Fibroblast of skin of left quadriceps (primary cell): Measurements from ENCODE around the gene EIF1B.
"Not testable (repeated sequence)": the region's sequence is repeated elsewhere in the genome, so short reads cannot be mapped to it uniquely, and the experiment has no call there.

Source experiments
- DNase-seq, 2 experiments: peaks; one replicate each; pipeline ENCODE4 v3.0.0-alpha.2; 2013; ENCODE audit warnings: low read depth in 2 of 2

Gene EIF1B

DNA sequence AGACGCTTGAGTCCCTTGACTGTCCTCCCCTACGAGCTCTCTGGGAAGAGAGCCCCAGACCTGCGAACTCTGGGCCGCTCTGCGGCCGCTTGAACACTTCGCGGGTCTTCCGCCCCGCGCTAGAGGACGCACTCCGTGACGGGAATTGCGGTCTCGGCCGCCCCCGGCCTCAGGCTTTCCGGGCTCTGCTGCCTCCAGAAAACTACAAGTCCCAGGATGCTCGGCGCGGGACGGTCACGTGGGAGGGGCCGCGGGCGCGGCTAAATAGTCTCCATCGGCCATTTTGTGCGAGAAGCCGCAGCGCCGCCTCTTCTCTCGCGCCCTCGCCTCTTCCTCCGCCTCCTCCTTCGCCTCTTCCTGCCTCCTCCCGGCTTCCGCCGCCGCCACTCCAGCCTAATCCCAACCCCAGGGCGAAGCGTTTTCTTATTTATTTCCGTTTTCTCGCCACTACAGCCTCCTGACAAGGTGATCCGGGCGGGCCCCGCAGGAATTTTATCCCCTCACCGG, at the start of gene EIF1B:
Gene EIF1B (plus strand): TSS at position 290 of the 507 bp plus-strand sequence. CDS start 235 bp downstream, outside the sequence.
- DNase-seq = peak; percentile 95 to 96

DNA sequence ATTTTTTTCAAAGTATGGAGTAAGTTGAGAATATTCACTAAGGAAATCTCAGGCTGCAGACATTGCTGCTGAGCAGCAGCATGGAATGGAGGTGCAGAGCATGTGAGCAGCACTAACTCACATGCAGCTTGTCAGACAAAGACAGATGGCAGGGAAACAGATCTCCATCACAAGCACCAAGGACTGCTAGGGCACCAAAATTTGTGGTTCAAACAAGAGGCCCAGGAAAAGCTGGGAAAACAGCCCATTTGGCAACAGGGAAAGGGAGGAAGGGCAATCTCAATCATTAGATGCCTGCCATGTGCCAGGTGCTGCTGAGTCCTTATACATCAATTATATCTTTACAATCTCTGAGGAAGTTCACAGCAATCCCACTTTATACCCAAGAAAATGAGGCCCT, 47.2 kb upstream of the EIF1B start:
- DNase-seq = no peak

DNA sequence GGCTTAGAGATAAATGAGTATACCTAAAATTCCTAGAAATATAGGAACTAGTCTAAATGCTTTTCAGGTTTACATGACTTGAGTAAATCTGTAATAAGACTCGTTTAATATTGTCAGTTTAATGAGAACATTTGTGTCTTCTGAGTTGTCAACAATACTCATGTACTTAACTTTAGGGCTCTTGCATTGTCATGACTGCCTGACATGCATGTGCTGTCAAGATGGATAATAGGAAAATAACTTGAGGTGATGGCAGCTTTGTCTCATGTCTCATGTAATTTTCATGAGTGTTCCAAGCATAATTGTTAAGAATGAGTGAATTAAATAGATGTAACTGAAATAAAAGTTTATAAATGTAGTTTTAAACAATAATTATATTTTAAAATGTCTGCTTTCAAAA, 45.1 kb upstream of the EIF1B start:
- DNase-seq = no peak

DNA sequence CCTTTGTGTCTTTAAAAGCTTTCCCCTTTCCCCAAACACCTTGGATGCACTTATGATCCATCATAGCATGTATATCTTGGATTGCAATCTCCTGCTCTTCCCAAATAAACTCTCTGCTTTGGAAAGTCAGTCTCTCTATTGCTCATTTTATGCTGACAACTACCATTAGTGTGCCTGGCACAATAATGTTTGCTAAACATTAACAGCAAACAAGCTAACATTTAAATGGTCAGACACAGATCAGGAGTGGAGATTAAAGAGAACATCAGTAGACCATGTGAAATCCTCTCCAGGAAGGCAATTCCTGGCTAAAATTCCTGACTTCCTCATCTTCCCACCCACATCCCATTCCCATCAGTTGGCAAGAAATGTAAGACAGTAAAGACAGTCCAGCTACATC, 44.3 kb upstream of the EIF1B start:
- DNase-seq = no peak

- no peak for DNase-seq
Measured at GRCh38 chr3:40267937-40268724, 41.4 kb upstream of the EIF1B start.

- no peak for DNase-seq
Measured at GRCh38 chr3:40268802-40269524, 40.5 kb upstream of the EIF1B start.

DNA sequence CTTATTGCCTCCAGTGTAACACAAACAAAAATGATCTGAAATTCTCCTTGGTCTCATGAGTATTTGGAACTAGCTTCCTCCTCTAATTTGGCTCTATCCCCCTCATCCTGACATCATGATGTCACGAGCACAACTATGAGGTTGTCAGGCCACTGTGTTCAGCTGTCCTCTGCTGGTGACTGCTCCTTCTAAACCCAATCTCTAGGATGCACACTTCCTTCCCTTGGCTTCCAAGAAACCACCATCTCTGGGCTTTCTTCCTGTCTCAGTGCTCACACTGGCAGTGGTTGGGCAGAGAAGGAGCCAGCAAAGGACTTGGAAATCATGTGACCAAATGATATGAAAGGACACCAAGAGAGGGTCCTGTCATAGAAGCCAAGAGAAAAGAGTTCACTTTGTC, 30.7 kb upstream of the EIF1B start:
- no peak for DNase-seq

GRCh38 chr3:40281995-40282394, 27.5 kb upstream of the EIF1B start:
- DNase-seq = no peak

GRCh38 chr3:40283057-40283456, 26.4 kb upstream of the EIF1B start:
- DNase-seq = not testable (repeated sequence)

GRCh38 chr3:40287248-40287647, 22.3 kb upstream of the EIF1B start:
- no peak for DNase-seq

GRCh38 chr3:40290396-40290795, 19.1 kb upstream of the EIF1B start:
- no peak for DNase-seq

GRCh38 chr3:40291471-40291870, 18.0 kb upstream of the EIF1B start:
- DNase-seq = no peak

DNA sequence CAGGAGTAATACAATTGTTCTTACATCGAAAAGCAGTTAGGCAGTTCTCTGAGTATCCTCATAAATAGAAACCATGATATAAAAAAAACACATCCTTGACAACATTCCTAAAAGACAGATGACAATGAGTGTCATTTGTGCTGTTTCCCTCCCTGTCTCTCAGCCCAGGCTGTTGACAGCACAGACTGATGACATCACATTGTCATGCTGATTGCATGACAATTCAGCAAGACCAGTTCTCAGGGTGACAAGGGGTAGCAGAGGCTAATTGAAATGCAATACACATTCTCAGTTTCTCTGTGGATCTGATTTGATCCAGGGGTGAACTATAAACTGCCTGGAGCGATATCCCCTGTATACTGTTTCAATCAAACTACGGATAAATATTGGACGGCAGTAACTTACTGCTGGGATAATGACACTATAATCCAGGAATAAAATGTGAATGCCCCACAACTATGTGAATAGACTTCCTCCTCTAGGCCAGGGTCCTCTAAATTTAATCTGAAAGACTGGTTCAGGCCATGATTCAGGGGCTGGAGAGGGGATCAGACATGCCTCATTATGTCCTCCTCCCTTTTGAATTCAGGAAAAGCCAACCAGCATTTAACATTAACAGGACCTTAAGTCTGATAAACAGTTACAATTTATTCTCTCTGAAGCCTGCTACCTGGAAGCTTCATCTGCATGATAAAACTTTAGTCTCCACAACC, 16.7 kb upstream of the EIF1B start:
- DNase-seq = no peak

- no peak for DNase-seq
Measured at GRCh38 chr3:40294434-40294833, 15.1 kb upstream of the EIF1B start.

DNA sequence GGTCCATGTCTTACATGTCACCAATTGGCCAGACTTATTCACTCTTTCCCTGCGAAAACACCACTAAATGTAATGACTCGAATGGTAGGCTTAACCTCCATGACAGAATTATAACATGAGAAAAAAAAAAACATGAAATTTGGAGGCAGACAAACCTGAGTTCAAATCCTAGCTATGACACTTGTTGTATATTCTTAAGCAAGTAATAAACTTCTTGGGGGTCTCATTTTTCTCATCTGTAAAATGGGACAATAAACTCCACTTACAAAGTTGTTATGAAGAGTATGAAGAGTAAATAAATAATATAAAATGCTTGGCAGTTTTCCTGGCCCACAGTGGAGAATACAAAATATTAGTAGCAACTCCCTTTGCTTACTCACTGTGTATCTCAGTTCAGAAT, 11.4 kb upstream of the EIF1B start:
- no peak for DNase-seq

DNA sequence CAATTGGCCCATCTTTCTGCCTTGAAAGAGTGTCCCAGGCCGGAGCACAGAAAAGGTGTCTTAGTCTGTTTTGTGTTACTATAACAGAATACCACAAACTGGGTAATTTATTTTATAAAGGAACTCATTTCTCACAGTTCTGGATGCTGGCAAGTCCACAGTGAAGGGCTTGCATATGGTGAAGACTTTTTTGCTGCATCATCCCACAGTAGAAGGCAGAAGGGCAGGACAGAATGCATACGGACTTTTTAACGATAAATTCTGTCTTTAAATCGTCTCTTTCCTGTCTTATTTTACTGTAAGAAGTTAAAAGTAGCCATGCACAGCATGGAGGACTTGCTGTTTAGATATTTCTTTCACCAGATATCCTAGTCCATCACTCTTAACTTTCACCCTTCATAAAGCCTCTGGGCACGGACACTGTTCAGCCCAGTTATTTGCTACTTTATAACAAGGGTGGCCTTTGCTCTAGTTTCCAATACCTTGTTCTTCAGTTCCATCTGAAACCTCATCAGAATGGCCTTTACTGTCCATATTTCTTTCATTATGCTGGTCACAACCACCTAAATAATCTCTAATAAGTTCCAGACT, 10.3 kb upstream of the EIF1B start:
- DNase-seq = no peak

- peak; percentile 55 to 59 for DNase-seq
Measured at GRCh38 chr3:40299721-40300335, 9.7 kb upstream of the EIF1B start.

DNA sequence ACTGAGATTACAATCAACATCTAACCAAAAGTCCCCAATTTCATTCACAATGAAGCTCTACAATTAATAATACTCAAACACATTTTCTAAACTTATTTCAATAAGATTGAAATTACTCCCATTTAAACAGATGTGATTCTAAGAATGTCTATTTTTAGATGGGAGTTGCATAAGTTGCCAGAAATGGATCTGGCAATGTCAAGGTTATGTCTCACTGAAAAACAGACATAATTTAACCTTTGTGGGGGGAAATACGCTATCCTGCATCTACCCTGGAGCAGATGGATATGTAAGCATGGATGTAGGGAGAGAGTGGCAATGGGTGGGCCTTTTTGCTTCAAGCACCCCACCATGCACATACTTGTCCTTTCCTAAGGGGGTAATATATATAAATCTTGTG, 6.7 kb upstream of the EIF1B start:
- DNase-seq = no peak

DNA sequence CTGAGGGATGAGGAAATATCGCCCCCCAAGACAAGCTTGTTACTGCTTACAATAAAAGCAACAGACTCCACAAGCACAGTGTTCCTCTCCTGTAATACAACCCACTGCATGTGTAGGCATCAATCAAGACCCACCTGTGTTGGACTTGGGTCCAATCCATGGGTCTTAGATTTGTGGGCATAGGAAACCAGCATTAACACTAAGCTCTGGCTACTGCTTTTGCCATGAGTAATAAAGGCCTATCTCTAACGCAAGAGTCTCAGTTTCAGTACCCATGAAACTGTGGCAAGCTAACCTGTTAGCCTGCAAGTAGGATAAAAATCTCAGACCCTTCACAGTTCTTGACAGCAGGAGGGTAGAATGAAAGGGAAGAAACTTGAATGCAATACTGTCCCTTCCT, 5.2 kb upstream of the EIF1B start:
- no peak for DNase-seq

DNA sequence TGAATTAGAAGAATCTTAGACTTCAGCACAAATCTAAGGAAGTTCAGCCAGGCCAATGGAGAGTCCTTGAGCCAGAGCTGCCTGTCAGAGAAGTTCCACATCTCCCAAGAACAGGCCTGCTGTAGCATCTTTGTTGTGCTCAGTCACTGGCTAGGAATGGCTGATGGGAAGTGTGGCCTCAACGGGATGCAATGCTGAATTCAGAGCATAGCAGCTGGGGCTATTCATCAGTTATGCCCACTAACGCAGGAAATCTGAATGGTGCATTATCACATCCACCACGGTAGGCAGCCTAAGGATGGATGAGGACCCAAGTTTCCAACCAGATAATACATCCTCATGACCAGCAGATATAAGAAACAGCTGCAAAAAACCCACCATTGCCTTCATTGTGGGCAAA, 3.2 kb upstream of the EIF1B start:
- no peak for DNase-seq

GRCh38 chr3:40307176-40307575, 2.3 kb upstream of the EIF1B start:
- no peak for DNase-seq
